Pons (tissue), 1 donor: ENCODE measurements around the gene TARP.
"Not testable (repeated sequence)": the region's sequence is repeated elsewhere in the genome, so short reads cannot be mapped to it uniquely, and the experiment has no call there.

Experiments
- DNase-seq: peaks from one replicate; pipeline ENCODE4 v3.0.0-alpha.2; 2016; ENCODE audit warnings: low spot score

The TARP gene

DNA sequence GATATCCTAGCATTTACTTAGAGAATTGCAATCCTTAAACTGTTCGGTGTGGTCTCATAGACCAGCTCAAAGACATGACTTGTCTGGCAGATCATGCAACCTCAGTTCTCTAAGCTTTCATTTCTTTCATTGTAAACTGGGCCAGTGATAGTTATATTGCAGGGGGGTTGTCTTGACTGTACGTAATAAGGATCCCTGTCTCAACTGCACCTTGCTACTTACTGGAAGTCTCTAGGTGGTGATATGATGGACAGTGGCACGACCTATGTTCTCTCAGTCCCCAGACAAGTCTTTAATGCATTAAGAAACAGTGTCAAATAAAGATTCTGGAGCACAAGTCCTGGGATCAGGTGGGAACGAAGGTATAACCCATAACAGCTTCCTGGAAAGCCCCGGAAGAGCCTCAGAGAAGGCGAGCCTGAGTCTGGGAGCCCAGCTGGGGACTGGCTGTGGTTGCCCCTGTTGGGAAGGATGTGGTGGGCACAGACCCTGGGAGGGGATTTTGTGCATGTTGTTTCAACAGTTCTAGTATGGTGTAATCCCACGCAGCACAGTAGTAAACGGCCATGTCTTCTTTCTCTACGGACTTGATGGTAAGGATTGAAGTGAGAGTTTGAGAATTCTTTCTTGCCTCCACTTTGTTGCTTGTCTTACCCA, 26.0 kb upstream of the TARP start:
- DNase-seq, result no peak

DNA sequence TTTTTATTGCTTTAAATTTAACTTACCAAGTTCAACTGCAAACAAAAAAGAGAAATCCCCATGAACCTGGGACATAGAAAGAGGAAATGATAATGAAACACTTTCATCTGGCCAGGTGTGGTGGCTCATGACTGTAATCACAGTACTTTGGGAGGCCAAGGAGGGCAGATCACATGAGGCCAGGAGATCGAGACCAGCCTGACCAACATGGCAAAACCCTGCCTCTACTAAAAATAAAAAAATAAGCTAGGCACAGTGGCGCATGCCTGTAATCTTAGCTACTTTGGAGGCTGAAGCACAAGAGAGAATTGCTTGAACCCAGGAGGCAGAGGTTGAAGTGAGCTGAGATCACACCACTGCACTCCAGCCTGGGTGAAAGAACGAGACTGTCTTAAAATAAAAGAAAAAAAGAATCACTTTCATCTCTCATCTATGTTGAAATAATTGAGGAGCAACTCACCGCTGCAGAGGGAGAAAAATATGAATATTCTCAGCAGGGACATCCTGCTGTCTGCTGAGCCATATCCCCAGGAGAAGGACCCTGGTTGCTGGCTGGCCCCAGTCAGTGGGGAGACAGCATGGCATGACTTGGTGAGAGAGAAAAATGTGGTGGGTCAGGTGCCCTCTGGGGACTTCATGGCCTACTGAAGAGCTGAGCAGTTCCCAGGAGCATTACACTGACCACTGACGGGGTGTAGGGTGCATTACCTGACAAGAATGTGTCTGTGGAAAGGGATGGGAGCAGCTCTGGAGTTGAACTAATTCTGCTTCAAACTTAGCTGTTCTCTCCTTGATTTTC, 22.8 kb upstream of the TARP start:
- DNase-seq, result no peak

DNA sequence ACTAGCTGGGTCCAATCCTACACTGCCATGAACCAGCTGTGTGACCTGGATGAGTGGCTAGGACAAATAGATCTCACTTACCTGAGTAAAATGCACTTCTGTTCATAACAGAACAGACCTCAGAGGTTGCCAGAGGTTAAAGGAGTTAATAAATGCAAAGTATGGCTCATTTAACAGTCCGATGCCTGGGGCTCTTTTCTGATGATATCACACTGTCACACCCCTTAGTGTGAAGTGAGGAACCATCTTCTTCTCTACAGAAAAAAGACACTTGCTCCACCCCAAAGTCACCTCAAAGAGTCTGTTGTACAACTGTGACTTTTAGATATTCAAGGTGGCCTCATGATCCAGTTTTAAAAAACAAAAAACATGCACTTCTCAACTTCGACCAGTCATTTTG, 21.5 kb upstream of the TARP start:
- DNase-seq, result no peak

- DNase-seq, result no peak
These were observed 19.0 kb upstream of the TARP start for GRCh38 chr7:38292442-38292841.

DNA sequence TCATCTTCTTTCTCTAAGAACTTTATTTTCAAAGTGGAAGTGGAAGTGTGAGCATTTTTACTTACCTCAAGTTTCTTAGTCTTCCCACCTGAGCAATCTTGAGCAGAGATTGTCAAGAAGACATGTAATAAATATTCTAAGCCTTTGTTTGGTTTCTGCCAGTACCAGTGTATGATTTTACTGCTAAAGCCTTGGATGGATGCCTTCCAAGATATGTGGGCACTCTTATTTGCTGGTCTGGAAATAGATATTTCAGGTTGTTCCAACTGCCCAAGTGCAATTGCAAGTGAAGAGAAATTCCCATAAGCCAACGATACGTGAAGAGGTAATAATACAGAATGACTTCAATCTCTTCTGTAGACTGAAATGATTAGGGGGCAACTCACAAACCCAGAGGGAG, 18.2 kb upstream of the TARP start:
- DNase-seq, result no peak

GRCh38 chr7:38291117-38291647, 17.7 kb upstream of the TARP start:
- DNase-seq, result no peak

- no peak for DNase-seq
These were observed 11.1 kb upstream of the TARP start for GRCh38 chr7:38284553-38284952.

DNA sequence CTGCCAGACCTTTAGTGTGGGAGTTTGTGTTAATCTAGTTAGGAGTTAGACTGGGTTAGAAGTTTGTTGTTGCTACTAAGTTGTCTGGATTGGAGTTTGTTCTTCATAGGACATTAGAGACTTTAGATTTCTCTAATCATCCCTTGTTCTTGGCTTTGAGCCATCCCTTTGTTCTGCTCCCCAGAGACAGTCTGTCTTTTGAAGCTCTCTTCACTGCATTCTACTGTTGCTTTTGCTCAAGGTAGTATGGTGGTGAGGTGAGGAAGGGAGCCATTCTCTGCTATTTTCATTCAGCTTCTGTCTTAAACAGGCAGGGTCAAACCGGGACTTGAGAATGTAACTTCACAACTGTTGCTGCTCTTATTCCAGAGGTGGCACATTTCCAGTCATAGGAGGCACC, 10.4 kb upstream of the TARP start:
- DNase-seq, result no peak

DNA sequence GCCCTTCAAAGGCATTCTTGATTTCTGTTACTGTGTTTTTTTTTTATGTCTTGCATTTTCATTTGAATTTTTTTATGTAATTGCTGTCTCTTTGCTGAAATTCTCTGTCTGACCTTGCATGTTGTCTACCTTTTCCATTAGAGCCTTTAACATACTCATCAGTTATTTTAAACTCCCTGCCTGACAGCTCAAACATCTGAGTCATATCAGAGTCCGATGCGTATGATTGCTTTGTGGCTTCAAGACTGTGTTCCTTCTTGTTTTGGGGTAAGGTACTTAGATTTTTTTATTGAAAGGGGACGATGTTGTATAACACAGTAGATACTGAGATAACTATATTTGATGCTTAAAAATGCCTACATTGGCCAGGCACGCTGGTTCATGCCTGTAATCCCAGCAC, 9.7 kb upstream of the TARP start:
- DNase-seq, result no peak

GRCh38 chr7:38282081-38282480, 8.6 kb upstream of the TARP start:
- DNase-seq, result no peak

GRCh38 chr7:38281266-38281665, 7.8 kb upstream of the TARP start:
- no peak for DNase-seq

DNA sequence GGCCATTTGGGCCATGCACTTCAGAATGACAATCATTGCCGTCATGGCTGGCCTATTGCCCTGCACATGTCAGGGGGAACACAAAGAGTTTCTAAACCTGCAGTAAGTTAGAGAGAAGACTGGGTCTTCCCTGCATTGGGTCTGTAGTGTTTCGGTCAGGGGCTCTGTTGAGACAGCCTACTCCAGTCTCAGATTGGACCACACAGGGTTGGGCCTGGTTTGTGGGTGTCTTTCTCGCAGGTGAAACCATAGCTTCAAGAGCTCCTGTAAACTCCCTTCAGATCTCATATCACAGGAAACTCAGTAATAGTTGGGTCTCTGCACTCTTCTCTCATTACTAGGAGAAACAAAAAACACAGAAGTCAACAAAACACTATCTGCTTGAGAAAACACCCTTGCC, 7.3 kb upstream of the TARP start:
- no peak for DNase-seq

DNA sequence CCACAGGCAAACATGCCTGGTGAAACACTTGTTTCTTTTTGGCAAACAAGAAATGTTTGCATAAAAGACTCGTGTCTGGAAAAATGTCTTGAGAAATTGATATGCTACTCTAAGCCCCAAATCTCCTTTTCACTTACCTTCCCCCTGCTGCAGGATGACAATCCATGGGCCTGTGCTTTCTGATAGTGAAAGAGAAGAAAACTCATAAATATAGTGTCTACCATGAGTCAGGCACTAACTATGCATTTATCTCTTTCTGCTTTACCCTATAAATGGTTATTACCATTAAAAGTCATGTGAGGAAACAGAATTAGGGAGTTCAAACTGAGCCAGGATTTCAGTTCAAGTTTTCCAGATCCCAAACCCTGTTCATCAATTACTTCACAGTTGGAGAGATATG, 6.6 kb upstream of the TARP start:
- no peak for DNase-seq

GRCh38 chr7:38276096-38276877, 2.9 kb upstream of the TARP start:
- DNase-seq, result no peak

- DNase-seq, result no peak
These were observed 1.6 kb upstream of the TARP start for GRCh38 chr7:38274927-38275620.

DNA sequence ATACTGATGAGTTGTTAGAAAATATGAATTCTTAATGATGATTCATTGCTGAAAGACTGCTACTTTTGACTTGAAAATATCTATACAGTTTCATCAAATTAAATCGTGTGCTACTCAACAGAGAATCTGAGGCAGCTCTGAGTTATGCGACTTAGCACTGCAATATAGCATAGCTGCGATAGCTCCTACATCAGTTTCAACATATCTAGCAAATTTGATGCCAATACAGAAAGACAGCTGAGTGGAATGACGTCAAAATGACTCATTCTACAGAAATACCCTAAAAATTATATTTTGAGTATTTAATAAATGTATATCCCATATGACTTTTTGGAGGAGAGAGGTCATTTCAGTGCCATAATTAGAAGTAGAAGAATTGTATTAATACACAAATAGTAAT, 1.1 kb upstream of the TARP start:
- DNase-seq, result no peak

DNA sequence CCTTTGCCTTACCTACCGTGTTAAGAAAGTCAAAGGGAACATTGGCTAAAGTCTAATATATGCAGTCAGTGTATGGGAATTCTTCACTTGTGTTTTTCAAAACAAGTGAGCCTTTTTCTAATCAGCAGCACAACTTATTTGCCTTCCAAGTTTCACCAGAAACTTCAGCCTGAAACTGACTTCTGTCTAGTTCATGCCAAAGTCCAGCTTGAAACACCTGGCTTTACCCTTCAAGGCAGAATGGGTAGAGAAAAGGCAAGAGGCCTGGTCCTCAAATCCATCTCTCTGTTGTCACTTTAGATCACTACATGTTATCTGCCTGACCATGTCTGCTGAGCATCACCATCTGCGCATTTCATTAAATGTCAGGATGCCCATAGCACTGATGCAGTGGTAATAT, 3.0 kb downstream of the TARP start:
- not testable (repeated sequence) for DNase-seq

DNA sequence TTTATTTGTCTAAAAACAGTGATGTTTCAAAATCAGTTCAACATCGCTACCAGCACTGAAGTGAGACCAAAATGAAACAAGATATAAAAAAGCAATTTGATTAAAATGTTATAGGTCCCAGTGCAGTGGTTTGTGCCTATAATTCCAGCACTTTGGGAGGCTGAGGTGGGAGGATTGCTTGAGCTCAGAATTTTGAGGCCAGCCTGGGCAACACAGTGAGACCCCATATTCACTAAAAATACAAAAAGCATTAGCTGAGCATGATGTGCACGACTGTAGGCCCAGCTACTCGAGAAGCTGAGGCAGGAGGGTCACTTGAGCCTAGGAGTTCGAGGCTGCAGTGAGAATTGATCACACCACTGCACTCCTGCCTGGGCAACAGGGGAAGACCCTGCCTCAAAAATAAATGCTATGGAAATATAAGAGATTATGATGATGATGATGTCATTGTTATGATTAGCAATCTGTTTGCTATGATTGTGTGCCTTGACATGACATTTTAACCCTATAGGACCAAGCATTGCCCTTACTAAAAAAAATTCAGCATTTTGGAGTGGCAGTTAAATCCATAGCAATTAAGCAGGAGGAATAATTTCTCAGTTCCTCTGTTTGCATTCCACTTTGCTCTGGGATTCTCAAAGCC, 3.6 kb downstream of the TARP start:
- DNase-seq, result not testable (repeated sequence)

DNA sequence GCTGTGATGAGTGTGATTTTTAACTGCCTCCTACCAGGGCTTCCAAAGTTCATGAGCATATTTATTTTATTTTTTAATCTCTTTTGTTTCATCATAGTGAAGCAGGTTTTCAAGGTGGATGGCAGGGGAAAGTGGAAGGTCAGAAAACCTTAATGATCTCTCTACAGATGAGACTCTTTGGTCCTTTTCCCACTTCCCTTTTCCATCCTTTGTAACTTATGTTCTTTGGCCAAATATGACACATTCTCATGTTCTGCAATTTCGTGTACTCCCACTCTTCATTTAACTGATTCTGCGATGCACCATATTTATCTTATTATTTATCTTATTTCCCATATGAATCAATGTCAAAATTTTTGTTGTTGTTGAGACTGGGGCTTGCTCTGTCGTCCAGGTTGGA, 7.5 kb downstream of the TARP start:
- DNase-seq, result not testable (repeated sequence)

- DNase-seq, result not testable (repeated sequence)
These were observed 8.8 kb downstream of the TARP start for GRCh38 chr7:38264602-38265001.

DNA sequence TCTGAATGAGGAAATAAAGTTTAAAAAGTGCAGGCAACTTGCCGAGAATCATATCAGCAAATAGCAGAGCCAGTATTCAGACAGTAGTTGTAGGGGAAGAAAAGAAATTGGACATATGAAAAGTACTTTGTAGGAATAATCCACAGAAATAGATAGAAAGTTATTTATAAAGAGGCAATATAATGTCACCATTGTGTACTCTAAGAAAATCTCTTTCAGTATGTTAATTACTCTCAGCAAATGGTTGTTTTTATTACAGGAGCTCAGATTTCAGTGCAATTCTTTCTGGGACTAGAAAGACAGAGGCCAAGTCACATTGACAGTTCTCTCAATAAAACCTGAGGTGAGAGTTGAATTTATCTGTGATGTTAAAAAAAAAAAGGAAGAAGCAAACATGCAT, 10.2 kb downstream of the TARP start:
- peak; percentile 61 for DNase-seq

DNA sequence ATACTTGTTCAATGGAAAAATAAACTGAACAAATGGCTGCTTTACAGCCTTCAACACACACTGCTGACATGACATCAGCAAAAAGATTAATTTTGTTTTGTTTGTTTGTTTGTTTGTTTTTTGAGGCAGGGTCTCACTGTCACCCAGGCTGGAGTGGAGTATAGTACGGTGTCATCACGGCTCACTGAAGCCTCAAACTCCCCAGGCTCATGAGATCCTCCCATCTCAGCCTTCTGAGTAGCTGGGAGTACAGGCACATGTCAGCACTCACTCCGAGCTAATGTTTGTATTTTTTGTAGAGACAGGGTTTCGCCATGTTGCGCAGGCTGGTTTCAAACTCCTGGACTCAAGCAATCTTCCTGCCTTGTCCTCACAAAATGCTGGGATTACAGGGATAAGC, 10.9 kb downstream of the TARP start:
- DNase-seq, result peak; percentile 31
